HG03280 (cell line): Measurements from ENCODE around the gene CDK18.
"Not testable (repeated sequence)": the region's sequence is repeated elsewhere in the genome, so short reads cannot be mapped to it uniquely, and the experiment has no call there.

Experiments
- ATAC-seq: cut with Tn5 transposase; IDR thresholded peaks from one replicate; pipeline ENCODE4 v1.9.1; 2021; ENCODE audit warnings: mild to moderate bottlenecking, moderate library complexity; ENCODE audit not compliant: unreplicated experiment

The CDK18 gene

DNA sequence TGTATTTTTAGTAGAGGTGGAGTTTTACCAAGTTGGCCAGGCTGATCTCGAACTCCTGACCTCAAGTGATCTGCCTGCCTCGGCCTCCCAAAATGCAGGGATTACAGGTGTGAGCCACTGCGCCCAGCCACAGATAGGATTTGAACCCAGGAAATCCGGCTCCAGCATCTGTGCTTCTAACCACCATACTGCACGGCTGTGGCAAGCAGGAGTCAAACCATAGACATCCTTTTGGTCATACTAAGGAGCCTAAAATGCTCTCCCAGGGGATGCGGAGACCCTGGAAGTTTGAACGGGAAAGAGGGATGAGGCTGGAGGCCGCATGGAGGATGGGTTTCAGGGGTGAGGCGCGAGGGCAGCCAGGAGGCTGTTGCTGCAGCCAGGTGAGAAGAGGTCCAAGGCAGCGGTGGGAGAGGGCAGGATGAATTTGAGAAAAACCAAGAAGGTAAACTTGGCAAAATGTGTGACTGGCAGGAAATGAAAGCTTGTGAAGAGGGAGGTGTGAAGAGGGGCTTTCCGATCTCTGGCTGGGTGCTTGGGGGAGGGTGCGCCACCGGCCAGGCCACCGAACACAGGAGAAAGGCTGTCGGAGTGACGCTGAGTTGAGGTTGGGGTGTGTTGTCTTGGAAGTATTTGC lies 24.0 kb upstream of the CDK18 start:
- no peak for ATAC-seq

DNA sequence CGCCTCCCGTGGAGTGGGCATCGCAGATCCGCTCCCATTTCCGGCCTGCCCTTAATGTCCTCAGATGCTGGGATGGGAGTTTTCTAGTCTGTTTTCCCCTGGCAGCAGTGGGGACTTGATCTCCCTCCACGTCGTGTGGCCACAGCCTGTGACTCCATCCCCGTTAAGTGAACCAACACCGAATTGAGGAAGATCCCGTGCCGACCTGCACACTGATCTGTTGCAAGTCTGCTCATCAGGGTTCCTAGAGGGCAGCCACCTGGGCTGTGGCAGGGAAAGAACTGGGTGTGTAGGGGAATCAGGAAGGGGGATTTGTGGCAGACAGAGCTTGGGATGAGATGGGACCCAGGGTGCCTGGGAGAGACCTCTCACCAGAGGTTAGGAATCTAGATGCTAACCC lies 23.3 kb upstream of the CDK18 start:
- ATAC-seq: no peak

DNA sequence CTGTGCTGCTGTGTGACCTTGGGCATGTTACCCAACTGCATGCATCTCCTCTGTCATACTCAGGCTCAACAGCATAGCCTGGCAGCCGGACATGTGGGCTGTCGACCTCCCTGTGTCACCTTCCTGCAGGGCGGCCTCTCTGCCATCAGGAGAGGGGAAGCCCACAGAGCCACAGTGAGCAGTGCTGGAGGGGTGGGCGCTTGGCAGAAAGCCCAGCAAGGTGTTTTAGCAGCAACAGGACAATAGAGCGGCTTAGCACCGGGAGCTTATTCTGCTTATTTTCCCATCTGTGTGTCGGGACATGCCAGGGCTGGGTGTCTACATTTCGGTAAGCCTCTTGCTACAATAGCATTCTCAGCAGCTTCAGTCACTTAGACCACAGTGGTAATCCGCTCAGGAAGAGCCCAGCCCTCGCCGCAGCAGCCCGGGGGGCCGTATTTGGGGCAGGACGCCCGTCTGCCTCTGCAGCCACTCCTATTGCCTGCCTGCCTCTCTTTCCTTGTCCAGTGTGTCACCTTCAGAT lies 22.8 kb upstream of the CDK18 start:
- no peak for ATAC-seq

DNA sequence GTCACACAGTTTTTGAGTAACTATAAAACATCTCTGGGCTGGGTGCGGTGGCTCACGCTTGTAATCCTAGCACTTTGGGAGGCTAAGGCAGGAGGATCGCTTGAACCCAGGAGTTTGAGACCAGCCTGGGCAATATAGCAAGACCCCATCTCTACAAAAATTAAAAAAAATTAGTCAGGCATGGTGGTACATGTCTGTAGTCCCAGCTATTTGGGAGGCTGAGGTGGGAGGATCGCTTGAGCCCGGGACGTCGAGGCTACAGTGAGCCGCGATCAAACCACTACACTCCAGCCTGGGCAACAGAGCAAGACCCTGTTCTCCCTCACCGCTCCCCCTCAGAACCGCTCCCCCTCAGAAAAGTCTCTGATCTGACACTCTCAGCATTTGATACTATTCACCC lies 21.9 kb upstream of the CDK18 start:
- ATAC-seq: not testable (repeated sequence)

DNA sequence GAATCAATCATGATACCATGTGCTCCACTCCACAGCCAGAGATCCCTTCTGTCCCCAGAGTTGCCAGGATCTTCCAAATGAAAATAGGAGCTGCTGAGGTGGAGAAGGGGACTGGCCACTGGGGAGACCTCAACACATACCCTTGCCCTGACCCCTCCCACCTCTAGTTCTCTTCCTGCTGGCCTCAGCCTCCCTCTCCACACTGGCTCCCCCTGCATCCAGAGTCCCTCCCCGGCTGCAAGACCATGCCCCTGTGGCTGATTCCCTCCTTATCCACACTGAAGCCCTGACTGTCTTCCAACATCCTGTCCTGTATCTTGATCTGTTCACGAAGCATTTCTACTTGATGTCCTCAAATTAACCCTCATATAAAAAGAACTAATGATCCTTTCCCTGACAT lies 21.1 kb upstream of the CDK18 start:
- no peak for ATAC-seq

DNA sequence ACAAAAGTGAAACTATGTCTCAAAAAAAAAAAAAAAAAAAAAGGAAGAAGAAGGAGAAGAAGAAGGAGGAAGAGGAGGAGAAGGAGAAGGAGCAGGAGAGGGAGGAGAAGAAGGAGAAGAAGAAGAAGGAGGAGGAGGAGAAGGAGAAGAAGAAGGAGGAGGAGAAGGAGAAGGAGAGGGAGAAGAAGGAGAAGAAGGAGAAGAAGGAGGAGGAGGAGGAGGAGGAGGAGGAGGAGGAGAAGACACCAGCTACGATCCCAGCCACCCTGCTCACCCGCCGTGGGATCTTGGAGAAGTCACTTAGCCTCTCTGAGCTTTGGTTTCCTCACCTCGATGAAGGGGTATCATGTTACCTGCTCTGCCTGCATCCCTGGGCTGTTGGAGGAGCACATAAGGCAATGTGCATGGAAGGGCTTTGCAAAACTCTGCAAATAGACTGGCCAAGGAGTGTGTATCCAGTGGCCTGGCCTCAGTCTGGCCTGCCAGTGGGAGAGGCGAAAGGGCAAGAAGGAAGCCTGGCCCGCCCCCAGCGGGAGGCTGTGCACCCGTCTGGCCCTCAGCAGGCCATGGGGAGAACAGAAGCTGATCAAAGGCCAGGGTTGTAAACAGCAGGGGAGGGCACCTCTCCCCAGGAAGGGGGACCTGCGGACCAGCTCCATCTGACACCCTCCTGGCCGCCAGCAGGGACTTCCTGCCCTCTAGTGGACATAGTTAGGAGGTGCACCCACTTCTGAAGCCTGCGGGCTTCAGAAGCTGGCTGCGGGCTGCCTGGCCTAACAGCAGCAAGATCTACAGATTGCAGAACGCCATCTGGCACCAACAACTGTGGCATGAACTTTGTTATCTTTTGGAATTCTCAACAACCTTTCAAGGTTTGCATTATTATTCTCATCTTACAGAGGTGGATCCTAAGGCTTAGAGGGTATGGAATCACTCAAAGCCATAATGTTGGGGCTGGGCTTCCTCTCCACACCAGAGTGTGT lies 19.2 kb upstream of the CDK18 start:
- ATAC-seq: peak; percentile 68

DNA sequence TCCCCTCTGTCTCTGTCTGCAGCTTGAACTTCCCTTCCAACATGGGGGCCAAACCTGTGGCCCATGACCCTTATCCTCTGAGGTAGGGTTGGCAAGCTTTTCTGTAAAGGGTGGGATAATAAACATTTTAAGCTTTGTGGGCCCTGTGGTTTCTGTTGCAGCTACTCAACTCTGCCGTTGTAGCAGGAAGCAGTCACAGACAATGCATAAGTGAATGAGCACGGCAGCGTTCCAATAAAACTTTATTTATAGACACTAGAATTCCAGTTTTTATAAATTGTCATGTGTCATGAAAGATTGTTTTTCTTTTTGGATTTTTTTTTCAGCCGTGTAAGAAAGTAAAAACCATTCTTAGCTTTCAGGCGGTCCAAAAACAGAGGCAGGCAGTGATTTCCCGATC lies 18.2 kb upstream of the CDK18 start:
- no peak for ATAC-seq

DNA sequence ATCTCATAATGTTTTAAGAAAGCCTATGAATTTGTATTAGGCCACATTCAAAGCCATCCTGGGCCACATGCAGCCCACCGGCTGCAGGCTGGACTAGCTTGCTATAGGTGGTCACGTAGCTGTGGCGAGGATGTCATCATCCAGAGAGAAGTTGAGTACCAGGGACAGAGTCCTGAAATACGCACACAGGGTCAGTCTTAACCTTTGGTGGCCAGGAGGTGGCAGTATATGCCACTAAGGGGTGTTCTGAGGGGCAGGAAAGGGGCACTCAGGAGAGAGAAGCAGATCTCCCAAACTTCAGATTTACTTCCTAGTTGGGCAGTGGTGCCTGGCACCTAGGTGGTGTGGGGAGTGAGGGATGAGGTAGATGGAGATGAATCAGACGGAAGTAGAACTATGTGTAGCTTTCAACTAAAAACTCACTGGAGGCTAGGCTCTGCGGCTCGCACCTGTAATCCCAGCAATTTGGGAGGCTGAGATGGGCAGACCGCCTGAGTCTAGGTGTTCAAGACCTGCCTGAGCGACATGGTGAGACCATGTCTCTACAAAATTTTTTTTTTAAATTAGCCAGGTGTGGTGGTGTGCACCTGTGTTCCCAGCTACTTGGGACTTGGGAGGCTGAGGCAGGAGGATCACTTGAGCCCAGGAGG lies 16.3 kb upstream of the CDK18 start:
- ATAC-seq: no peak

DNA sequence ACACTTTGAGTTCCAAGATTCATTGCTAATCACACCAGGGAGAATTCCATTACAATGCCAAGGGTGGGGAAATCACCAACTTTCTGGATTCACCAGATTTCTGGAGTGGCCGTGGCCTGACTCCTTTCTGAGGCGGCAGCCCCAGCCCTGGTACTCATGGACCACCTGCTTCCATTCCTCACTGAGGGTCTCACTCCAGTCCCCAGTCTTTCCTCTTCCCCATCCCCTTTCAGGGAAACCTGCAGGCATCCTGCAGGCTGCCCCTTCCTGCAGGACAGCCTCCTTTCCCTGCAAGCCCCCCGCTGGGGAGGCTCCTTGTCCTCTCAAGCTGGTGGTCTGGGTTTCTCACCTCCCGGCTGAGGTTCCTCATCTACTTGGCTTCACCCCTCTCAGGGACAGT lies 12.7 kb upstream of the CDK18 start:
- ATAC-seq: no peak

DNA sequence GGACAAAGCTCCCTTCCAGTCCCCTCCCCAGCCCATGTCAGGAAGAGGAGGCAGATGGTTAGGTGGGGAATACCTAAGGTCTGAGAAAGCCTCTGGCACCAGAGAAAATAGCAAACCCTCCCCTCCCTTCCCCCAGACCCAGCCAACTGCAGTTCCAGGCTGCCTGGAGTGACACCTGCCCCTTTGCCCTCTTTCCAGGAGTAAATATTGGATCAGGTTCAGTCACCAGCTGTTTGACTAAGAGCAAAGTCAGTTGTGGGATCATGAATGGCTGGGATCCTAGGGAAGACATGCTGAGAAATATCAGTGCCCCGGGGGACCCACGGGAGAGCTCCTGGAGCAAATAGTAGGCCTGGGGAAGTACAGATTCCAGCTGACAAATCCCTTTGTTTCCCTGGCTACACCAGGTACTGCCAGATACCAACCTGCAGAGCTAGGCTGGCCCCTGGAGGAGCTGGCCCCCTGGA lies 12.2 kb upstream of the CDK18 start:
- ATAC-seq: no peak

DNA sequence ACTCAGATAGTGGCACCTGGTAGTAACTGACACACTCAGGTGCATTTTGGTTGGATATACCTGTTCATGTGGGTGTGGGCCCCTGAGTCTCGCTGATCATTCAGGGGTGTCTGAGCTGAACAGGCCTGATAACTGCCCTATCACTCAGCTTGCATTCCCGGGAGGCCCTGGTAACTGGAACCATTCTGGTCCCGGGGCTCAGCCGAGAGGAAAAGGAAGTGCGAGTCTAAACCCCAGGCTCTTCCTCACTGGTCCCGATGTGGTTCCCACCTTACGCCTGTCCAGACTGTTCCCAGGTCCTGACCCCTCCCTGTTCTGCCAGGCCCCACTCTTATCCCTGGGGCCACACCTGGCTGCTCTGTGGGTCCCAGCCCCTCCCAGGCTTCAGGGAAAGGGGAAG lies 11.7 kb upstream of the CDK18 start:
- no peak for ATAC-seq

DNA sequence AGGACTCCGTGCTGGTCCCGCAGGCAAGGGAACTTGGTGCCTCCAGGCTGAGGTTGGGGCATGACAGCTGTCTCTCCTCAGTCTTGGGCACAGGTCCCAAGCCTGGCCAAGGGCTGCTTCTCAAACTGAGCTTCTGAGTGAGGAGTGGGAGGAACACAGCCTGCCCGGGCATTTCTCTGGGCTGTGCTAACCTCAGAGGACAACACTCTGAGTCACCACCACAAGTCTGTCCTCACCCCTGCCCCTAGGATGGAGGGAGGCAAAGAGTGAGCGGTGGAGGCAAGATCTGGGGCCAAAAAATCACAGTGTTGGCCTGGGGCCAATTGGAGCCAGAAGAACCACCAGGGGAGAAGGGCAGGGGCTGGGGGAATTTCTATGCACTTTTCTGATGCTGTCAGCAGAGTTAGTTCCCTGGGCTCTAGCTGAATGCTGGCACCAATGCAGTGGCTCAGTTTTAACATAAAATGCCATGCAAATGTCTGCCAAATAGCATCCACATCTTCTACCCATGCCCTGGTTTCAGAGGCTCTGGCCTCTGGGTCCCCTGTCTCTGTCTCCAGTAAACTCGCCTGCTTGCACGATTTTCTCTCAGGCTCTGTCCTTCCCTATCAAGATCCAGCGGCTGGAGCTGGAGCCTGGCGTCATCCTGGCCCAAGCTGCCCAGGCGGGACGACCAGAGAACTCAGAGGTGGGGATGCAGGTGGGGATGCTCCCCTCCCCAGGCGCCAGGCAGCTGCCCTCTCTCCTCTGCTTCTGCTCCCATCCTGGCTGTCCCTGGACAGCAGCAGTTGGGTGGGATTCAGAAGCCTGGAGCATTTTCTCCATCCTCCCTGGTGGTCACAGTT lies 11.0 kb upstream of the CDK18 start:
- no peak for ATAC-seq

DNA sequence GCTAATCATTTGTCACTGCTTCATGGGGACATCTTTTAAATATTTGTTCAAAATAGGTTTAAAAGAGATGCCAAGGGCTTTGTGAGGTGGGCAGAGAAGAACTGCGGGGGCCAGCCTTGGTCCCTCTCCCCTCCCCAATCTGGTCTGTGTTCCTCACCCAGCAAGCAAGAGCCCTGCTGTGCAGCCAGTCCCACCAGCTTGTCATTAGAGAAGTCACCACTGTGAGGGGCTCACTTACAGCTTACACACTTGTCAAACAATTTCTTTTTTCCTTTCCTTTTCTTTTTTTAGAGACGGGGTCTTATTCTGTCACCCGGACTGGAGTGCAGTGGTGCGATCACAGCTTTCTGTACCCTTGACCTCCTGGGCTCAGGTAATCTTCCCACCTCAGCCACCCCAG lies 10.4 kb upstream of the CDK18 start:
- ATAC-seq: no peak

DNA sequence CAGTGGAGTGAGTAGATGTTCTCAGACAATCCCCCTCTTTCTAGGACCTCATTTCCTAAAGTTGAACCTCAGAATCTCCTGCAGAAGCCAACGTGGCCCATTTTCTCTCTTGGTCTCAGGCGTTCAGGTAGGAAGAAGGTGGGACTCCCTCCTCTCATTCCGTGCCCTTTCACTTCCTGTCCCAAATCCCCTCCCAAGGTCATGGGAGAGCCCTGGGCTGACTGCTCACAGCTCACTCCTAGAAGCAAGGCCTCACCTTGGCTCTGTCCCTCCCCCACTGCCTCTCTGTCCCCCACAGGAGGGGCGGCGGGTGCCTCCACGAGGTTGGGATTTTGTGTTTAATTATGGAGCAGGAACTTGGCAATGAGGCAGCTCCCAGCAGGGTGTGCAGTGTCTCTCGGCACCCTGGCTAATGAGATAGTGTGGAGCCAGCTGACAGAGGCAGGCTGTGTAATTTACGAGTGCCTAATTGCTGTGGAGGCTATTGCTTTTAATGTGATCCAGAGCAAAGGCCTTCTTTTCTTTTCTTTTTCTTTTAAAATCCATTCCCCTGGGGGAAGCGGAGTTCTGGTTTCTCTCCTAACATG lies 9.1 kb upstream of the CDK18 start:
- ATAC-seq: no peak

DNA sequence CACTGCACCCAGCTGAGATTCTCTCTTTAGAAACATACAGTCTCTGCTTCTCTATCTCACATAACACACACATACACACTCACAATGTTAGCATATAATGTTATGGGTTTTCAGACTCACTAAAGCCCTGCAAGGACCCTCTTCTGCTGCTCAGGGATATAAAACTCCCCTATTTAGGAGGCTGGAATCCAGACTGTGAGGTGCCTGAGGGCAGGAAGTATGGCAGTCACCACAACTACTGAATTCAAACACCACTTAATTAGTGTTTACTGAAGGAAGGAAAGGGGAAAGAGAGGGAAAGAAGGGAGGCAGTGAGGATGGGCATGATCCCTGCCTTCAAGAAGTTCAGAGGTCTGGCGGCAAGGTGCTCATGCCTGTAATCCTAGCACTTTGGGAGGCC lies 7.8 kb upstream of the CDK18 start:
- ATAC-seq: no peak

DNA sequence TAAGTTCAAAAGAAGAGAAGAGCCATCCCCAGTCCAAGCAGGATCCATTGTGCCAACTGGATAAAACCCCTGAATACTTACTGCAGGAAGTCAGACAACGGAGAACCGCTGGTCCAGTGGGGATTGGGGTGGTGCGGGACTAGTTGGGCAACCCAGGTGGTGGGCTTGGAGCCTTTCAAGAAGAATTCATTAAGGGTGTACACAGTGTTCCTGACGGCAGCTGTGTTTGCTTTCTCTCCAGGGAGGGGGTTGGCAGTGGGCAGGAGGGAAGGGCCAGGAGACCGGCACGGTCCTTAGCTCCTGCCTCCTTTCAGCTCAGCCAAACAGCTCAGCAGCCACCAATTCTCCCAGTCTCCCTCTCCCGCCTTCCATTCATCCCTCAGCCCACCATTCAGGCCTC lies 7.1 kb upstream of the CDK18 start:
- ATAC-seq: no peak

DNA sequence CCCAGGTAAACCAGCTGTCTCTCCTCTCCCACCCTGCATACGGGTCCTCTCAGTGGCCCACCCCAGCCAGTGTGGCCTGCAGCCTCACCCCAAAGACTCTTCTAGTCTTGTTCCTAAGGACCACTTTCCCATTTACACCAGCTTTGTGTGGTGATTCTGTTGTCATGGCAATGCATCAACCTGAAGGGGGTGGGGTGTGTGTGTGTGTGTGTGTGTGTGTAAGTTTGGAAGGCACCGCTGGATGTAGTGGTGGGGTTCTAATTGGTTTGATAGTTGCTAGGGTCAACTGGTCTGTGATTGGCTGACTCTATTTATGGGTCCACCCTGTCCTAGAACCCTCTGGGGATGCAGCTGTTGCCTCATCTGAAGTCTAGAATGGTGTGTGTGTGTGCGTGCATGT lies 4.7 kb upstream of the CDK18 start:
- no peak for ATAC-seq

DNA sequence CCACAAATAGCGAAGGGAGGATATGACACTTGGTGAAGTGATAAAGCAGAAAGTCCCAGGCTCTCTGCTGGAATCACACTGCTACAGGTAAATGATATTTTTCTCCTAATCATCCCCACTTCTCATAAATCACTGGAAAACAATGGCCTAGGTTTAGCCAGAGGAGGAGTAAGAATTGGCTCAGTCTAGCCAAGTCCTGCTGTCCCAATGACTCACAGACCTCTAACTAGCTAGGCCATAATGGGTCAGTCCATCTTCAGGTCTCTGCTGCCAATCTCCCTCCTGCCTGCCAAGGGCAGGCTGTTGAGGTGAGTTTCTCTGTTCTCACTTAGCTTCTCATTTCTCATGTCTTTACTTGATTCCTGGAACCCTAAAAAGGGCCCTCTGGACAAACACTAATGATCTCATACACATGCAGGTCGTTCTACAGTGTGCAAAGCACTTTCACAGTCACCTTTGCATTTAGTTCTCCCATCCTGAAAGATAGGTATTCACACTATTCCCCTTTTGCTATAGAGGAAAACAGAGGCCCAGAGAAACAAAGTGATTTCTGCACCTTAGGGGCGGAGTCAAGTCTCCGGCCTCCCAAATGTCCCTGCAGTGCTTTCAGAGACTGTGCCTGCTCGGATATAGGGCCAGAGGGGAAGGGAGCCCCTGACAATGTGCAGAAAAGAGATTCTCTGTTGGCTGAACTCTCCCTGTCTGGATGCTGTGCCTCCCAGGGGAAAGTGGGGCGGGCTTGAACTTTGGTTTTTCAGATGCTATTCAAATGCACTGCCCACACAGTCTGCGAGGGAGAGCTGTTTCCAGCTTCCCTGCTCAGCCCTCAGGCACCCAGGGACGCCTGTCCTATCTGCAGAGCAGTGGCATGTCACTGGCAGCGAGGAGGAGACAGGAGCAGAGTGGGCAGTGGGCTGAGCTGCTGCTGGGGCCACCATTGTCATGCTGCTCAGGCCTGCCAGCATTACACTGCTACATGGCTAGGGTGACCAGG lies 3.9 kb upstream of the CDK18 start:
- no peak for ATAC-seq
